ENCODE data around the gene DOK5.

DOK5 gene

GRCh38 chr20:54557806-54558590 is 82.6 kb downstream of the DOK5 start:
- DNase-seq (ENCODE audit: low read depth, low spot score) = no peak

- no peak for DNase-seq (ENCODE audit: low read depth, low spot score)
Measured at GRCh38 chr20:54559890-54560289, 84.5 kb downstream of the DOK5 start.

GRCh38 chr20:54560357-54560756 is 85.0 kb downstream of the DOK5 start:
- DNase-seq (ENCODE audit: low read depth, low spot score) = no peak

DNA sequence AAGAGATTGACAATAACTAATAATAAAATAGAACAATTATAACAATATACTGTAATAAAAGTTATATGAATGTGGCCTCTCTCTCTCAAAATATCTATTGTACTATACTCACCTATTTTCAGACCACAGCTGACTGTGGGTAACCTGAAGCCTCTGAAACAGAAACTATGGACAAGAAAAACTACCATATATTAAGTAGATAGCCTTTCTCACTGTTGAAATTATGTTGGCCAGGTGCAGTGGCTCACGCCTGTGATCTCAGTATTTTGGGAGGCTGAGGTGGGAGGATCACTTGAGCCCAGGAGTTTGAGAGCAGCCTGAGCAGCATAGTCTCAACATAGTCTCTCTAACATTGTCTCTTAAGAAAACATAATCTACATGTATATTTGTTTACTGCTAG is 89.9 kb downstream of the DOK5 start:
- DNase-seq (ENCODE audit: low read depth, low spot score) = no peak

GRCh38 chr20:54566031-54566688 is 90.8 kb downstream of the DOK5 start:
- DNase-seq (ENCODE audit: low read depth, low spot score) = no peak

- DNase-seq (ENCODE audit: low read depth, low spot score) = no peak
Measured at GRCh38 chr20:54570561-54570960, 95.2 kb downstream of the DOK5 start.

DNA sequence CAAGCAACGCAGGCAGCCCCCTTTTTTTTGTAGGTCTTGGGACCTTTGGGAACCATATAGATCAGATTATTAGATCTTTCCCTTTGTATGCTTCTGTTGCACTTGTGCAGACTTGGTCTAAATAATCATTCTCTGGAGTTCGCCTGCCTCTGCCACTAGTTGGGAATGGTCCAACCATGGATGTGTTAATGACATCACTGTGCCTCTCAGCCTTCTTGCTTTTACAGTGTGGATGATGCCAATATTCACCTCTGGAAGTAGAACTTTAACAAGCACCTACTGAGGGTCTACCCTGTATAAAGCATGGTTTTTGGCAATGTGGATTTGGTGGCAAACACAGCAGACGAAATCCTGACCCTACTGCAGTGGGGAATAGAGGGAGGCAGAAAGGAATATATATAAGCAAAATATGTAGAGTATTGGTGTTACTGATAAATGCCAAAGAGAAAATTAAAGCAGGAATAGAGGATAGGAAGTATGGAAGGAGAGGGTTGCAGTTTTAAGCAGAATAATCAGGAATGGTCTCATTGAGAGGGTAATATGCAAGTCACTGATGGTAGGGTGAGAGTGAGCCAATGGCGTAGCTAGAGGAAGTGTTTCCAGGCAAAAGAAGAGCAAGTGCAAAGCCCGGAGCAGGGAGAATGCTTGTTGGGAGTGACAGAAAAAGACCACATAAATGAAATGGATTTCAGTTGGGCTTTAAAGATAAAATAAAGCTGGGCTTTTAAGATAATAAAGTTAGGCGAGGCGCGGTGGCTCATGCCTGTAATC is 97.5 kb downstream of the DOK5 start:
- DNase-seq (ENCODE audit: low read depth, low spot score) = no peak

DNA sequence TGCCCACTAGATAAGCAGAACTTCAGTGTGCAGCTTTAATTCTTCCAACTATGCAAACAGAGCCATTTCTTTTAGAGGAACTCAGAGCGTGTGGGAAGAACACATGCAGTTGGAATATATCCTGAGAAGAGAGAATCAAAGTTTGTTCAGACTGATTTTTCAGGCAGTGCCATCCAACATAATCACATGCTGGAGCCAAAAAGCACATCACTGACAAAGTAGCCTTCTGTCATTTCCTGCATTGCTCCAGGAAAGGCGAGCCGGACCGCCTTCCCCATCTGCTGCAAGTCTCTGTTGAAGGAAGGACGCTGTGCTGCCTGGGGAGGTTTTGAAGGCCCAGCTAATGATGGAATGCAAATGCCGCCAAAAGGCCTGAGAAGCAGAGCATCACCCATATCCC is 98.4 kb downstream of the DOK5 start:
- no peak for DNase-seq (ENCODE audit: low read depth, low spot score)

GRCh38 chr20:54576518-54576917 is 101.1 kb downstream of the DOK5 start:
- DNase-seq (ENCODE audit: low read depth, low spot score) = no peak

DNA sequence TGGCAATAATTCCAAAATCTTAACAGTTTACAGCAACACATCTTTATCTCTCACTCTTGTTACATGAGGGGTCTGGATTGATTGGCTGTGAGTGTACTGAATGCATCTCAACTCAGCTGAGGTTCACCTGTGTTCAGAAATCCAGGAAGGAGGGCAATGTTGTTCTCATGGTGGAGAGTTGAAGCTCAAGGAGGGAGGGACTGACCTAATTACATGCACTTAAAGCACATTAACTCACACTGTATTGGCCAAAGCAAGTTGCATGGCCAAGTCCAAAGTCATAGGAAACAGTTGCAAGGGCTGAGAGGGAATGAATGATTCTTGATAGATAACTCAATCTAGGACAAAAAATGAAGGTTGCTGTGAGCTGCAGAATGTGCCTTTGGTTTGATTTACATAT is 102.2 kb downstream of the DOK5 start:
- DNase-seq (ENCODE audit: low read depth, low spot score) = no peak

DNA sequence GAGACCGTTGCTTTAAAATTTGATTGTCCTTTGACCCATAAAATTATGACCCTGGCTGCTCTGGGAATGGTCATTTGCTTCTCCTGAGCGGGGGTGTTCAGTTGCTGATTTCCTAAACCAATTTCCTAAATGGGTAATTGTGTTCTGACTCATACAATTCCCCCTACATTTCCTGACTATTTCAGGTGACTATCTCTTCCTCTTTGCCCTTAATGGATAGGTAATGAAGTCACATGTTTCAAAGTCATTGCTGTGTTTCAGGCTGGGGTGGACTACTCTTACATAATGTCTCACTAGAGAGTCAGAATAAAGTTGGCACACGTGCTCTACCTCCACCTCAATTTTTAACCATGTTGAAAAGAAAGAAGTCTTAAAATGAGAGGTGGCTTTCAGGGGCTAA is 109.8 kb downstream of the DOK5 start:
- DNase-seq (ENCODE audit: low read depth, low spot score) = no peak

DNA sequence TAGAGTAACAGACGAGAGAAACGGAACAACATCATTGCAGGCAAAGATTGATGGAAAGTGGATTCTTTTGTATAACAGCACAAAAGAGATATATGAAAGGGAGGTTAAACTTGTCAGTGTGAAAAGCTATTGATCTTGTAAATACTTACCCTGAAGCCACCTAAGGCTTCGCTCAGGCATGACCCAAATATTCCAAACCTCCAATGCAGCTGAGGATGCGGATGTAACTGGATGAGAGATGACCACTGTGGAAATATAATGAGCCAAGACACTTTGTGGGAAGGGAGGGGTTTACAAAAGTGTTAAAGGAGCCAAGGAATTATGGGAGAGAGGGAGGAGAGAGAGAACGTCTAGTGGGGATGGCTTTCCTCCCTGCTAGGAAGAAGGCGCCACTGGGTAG is 112.0 kb downstream of the DOK5 start:
- DNase-seq (ENCODE audit: low read depth, low spot score) = no peak

- DNase-seq (ENCODE audit: low read depth, low spot score) = no peak
Measured at GRCh38 chr20:54589402-54590030, 114.1 kb downstream of the DOK5 start.

GRCh38 chr20:54590856-54591255 is 115.5 kb downstream of the DOK5 start:
- DNase-seq (ENCODE audit: low read depth, low spot score) = no peak

GRCh38 chr20:54596651-54597050 is 121.3 kb downstream of the DOK5 start:
- no peak for DNase-seq (ENCODE audit: low read depth, low spot score)

- no peak for DNase-seq (ENCODE audit: low read depth, low spot score)
Measured at GRCh38 chr20:54598352-54598751, 123.0 kb downstream of the DOK5 start.

GRCh38 chr20:54600634-54601033 is 125.2 kb downstream of the DOK5 start:
- DNase-seq (ENCODE audit: low read depth, low spot score) = no peak

- no peak for DNase-seq (ENCODE audit: low read depth, low spot score)
Measured at GRCh38 chr20:54601831-54602515, 126.6 kb downstream of the DOK5 start.

GRCh38 chr20:54605319-54605718 is 129.9 kb downstream of the DOK5 start:
- DNase-seq (ENCODE audit: low read depth, low spot score) = no peak

DNA sequence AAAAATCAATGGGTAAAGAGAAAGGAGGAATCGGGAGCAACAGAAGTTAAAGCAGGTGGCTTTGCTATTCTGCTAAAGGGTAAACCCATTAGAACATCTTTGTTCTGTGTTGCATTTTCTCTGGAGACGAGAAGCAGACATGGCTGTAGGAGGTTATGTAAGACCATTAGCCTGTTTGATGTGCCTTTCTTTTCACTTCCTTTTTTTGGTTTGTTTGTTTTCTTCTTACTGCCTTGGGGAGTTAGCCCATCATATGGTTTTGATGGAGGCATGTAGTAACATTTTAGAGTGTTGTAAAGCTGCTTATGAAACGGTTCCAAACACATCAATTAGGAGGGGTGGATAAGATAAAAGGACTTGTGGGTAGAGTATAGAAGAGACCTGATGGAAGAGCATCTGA is 131.0 kb downstream of the DOK5 start:
- no peak for DNase-seq (ENCODE audit: low read depth, low spot score)

GRCh38 chr20:54608039-54608745 is 132.8 kb downstream of the DOK5 start:
- DNase-seq (ENCODE audit: low read depth, low spot score) = no peak

Data from brain pericyte (primary cell).